ENCODE results near the gene FAM20B.

Gene FAM20B

DNA sequence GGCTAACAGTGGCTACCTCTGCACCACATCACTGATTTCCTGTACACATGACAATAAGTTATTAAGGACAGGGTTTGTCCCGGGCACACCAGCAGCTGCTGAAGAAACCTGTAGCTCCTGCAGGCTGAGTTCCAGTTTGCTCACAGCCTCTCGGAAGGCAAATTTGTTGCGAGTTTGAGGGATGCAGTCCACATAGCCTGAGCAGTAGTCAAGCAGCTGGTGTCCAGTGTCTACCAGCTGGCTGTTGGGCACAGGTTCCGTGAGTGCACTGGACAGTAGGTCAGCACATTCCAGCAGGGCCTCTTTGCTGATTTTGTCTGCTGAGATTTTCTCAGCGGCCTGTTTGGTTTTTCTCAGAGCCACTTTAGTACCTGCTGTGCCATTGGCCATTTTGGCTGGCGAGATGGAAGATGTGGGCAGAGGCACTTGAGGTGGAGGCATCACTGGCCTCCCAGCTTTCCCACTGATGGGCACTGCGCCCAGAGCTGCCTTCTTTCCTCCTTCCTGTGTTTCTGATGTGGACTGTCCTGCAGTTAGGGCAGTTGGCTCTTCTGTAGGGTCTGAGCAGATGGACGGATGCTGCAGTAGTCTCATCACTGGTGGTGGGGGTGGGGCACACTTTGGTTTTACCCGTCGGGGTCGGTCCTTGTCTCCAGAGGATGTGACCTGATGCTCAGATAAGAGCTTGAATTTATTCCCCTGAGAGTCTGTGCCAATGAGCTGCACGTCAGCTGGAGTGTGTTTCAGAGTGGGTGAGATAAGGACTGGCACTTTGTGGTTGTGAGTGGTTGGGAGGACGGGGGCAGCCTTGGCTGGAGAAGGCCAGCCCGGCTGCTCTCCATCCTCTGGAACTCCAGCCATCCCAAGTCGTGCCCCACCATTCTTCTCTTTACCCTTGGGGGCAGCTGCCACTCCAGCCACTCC is 82.3 kb downstream of the FAM20B start:
- no peak overlapping the region for H3K4me3 ChIP-seq (ENCODE audit: low read depth, low read length)
- TF ChIP-seq, protein P1, sequence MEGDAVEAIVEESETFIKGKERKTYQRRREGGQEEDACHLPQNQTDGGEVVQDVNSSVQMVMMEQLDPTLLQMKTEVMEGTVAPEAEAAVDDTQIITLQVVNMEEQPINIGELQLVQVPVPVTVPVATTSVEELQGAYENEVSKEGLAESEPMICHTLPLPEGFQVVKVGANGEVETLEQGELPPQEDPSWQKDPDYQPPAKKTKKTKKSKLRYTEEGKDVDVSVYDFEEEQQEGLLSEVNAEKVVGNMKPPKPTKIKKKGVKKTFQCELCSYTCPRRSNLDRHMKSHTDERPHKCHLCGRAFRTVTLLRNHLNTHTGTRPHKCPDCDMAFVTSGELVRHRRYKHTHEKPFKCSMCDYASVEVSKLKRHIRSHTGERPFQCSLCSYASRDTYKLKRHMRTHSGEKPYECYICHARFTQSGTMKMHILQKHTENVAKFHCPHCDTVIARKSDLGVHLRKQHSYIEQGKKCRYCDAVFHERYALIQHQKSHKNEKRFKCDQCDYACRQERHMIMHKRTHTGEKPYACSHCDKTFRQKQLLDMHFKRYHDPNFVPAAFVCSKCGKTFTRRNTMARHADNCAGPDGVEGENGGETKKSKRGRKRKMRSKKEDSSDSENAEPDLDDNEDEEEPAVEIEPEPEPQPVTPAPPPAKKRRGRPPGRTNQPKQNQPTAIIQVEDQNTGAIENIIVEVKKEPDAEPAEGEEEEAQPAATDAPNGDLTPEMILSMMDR (IDR thresholded peaks at IDR 0.05; ENCODE audit: low read depth, low read length): no peak

DNA sequence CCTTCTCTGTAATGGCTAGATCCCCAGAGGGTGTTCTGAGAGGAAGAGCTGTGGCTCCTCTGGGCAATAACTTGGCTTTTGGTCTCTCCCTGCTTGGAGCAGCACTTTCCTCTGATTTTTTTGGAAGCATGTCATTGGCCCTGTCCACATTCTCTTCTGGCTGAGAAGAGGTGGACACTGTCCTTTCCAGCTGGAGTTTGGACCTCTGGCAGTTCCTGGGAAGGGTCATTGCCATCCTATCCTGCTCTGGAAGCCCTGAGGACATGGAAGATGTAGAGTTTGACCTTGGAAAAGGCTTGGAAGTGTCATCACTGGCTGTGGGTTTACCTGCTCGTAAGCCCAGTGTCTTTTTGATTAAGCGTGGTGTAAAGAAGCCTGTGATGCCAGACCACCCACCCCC is 83.0 kb downstream of the FAM20B start:
- no peak overlapping the region for H3K4me3 ChIP-seq (ENCODE audit: low read depth, low read length)
- TF ChIP-seq, protein P1 (IDR thresholded peaks at IDR 0.05; ENCODE audit: low read depth, low read length): no peak

DNA sequence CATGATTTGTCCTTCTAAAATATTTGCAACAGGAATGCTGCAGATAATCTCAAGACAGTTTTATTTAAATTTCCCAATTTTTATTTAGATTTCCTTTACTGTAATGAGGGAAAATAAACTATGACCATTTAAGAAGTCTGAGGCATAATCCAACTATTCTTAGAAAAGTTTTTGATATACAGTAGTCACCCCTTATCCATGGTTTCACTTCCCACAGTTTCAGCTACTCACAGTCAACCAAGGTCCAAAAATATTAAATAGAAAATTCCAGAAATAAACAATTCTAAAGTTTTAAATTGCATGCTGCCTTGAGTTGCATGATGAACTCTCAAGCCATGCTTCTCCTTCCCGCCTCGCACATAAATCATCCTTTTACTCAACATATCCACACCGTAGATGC is 89.5 kb downstream of the FAM20B start:
- TF ChIP-seq, protein P1 (IDR thresholded peaks at IDR 0.05; ENCODE audit: low read depth, low read length): no peak
- no peak overlapping the region for H3K4me3 ChIP-seq (ENCODE audit: low read depth, low read length)

DNA sequence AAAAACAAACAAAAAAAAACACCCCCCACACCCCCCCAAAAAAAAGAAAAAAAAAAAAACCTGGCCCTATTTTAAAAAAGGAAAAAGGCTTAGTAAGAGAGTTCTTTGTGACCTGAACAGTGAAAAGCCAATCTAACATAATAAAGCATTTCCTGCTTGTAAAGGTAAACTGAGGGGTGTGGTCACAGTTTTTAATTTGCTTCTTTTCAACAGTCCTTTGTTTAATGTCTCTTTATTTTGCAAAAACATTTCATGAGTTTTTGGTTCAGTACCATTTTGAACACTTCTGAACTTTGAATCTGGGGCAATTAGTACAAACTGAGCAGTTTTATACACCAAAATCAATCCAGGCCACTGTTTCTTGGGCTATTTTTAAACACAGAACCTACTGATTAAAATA is 93.8 kb downstream of the FAM20B start:
- TF ChIP-seq, protein P1 (IDR thresholded peaks at IDR 0.05; ENCODE audit: low read depth, low read length): no peak
- no peak overlapping the region for H3K4me3 ChIP-seq (ENCODE audit: low read depth, low read length)

DNA sequence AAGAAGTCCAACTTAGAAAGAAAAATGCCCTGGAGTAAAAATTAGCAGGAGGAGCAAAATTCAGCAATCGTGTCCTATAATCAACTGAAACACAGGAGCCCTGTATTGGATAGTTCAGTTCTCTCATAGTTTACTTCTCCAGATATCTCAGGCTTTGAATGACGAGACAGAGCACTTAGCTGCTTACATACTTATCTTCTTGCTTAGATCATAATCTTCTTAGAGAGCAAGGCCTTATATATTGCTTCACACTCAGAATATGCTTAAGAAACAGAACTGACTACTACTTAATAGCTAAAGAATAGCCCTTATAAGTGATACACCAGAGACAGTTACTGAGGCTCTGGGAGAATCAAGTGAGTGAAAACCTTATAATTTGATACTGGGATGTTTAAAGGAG is 95.0 kb downstream of the FAM20B start:
- H3K4me3 ChIP-seq (ENCODE audit: low read depth, low read length): no peak overlapping the region
- TF ChIP-seq, protein P1 (IDR thresholded peaks at IDR 0.05; ENCODE audit: low read depth, low read length): no peak

DNA sequence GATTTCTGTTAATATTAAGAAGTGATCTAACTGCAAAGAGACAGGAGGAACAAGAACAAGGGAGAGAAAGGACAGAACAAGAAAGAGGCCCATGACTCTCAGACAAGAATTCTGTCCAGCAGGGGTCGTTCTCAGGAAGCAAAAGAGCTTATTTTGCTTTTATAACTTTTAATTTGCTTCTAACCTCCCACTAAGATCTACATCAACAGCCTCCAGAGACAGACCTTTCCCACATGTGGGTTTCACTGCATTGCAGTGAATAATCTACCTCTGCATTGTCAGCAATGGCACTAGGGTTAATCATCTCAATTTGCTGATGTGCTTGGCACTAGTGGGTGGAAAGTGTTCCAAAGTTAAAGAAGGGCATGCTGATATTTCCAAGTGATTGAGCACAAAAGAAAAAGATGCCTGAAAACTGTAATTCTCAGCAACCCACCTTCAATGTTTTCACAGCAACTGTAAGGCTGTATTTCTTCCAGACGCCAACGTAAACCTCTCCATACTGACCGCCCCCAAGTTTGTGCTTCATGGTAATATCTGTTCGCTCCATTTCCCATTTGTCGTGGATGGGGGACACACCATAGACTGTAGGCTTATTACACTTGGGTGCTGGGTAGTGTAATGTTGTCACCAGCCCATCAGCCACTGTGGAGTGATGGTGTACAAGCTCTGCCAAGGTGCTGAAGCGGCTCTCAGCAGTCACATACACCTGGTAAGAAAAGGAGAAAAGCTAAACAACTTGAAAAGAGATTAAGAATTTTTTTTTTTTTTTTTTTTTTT is 95.7 kb downstream of the FAM20B start:
- no peak overlapping the region for H3K4me3 ChIP-seq (ENCODE audit: low read depth, low read length)
- TF ChIP-seq, protein P1 (IDR thresholded peaks at IDR 0.05; ENCODE audit: low read depth, low read length): 0 out of 2 replicates have a peak, but pooled peaks have one; percentile 21

DNA sequence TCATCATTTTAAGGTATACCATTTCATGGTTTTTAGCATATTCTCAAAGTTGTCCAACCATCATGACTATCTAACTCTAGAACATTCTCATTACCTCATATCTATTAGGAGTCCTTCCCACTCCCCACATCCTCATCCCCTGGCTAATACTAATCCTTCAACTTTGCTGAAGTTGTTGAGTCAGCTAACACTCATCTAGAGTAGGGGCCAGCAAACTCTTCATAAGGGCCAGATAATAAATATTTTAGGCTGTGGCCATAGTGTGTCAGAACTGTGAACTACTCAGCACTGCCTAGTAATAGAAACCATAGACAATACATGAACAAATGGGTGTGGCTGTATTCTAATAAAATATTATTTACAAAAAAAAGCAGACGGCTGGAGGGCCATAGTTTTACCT is 99.2 kb downstream of the FAM20B start:
- H3K4me3 ChIP-seq (ENCODE audit: low read depth, low read length): no peak overlapping the region

More for the DNA sequence above, 99.2 kb downstream of the FAM20B start:
- TF ChIP-seq, protein P1 (IDR thresholded peaks at IDR 0.05; ENCODE audit: low read depth, low read length): no peak
